Prostate gland (tissue), 2 donors: ENCODE data around the gene MAN2A2. TPM values are rescaled to one million over a fixed set of nuclear protein-coding genes. Genes with fewer than 3 reads are reported as not detected.
"Not testable (repeated sequence)": the region's sequence is repeated elsewhere in the genome, so short reads cannot be mapped to it uniquely, and the experiment has no call there.

ENCODE experiments used
- DNase-seq: peaks from one replicate; pipeline ENCODE4 v3.0.0-alpha.2; 2019; ENCODE audit warnings: low spot score
- H3K27ac ChIP-seq, 2 donors: fragments of 200-600 bp; sonication (generic); 2 replicates each; pipeline ENCODE4 v1.5.1; 2017 to 2019
- H3K27me3 ChIP-seq: fragments of 200-600 bp; sonication (generic); replicated peaks from 2 replicates; pipeline ENCODE4 v1.5.1; 2019; ENCODE audit not compliant: insufficient read depth
- H3K36me3 ChIP-seq, 2 donors: fragments of 200-600 bp; sonication (generic); 1 replicate in 1 of 2; 2 replicates in 1 of 2; pipeline versions ENCODE4 v1.5.1 to v1.8.1; 2017 to 2019
- H3K4me1 ChIP-seq: fragments of 200-600 bp; sonication (generic); replicated peaks from 2 replicates; pipeline ENCODE4 v1.5.1; 2019
- H3K4me3 ChIP-seq, 2 donors: fragments of 200-600 bp; sonication (generic); 2 replicates each; pipeline ENCODE4 v1.5.1; 2017 to 2019
- H3K9me3 ChIP-seq: fragments of 200-600 bp; sonication (generic); 2 replicates; pipeline ENCODE4 v1.5.1; 2017
- CTCF ChIP-seq, 4 experiments: fragments of 200-600 bp in 2 of 4; fragments of 450-650 bp in 2 of 4; sonication (generic) in 2 of 4; IDR thresholded peaks; 1 replicate in 3 of 4; 2 replicates in 1 of 4; pipeline ENCODE4 v1.5.1; 2016 to 2019; ENCODE audit warnings: antibody characterized with exemption in 4 of 4, mild to moderate bottlenecking in 2 of 4, moderate library complexity in 2 of 4
- POLR2A ChIP-seq: fragments of 450-650 bp; IDR thresholded peaks from one replicate; pipeline ENCODE4 v1.6.1; 2016; ENCODE audit warnings: antibody characterized with exemption, mild to moderate bottlenecking
- POLR2AphosphoS5 ChIP-seq: sonication (generic); formaldehyde crosslinking; IDR thresholded peaks from one replicate; pipeline ENCODE4 v1.6.1; 2017; ENCODE audit warnings: antibody characterized with exemption
- WGBS: methylation state at CpG from one replicate; pipeline ENCODE4 v1.1.5; 2018; 5-methylcytosine and 5-hydroxymethylcytosine counted together
- intact Hi-C: fragments of 100-400 bp; cut with DNase I; formaldehyde crosslinking; loops from one replicate; pipeline ENCODE4 v1.14.2; 2022
- total RNA-seq, 2 donors: library from RNA; depleted of rRNA; stranded (reverse); fragments of >200 nt; gene quantifications; one replicate each; pipeline ENCODE4 v1.1.0, GENCODE V29; 2016

The MAN2A2 gene
- total RNA-seq, 2 donors from 2014 or later, result 46.6 to 113 TPM

DNA sequence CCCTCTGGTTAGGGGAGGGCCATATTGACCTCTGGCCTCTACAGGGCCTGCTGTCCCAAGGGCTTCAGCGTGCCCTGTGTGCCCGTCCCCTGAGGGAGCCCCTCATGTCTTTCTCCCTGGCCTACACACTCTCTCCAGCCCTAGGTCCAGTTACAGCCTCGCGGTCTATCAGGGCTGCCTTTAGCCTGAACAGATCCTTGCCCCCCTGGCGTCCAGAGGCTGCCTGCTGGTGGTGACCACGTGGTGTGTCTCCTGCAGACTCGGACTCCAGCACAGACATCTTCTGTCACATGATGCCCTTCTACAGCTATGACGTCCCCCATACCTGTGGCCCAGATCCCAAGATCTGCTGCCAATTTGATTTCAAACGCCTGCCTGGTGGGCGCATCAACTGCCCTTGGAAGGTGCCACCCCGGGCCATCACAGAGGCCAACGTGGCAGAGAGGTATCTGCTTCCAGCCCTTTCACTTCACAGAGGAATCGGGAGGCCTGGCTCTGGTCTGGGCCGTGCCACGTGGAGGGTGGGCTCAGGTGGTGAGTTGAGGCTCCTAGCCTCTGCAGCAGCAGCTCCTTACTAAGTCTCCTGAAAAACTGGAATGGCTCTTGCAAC, 4.1 kb downstream of the MAN2A2 start:
- no peak for TF ChIP-seq POLR2AphosphoS5
- TF ChIP-seq POLR2A, result no peak
- no peak for TF ChIP-seq CTCF (IDR thresholded peaks at IDR 0.05)
- Histone ChIP-seq H3K36me3 (peaks cover 24% of the 10 kb centered on the region in 2 donors), H3K27me3 (no peaks in the 10 kb centered on the region), H3K4me1 (peaks cover 9% of the 10 kb centered on the region), H3K9me3 (no peaks in the 10 kb centered on the region), H3K27ac (no peak overlapping the region), H3K4me3 (no peak overlapping the region)
- intact Hi-C loops, result no loop called here
- DNase-seq, result no peak
- WGBS, result 87% methylated on average over 15 of the region's 15 CpGs

GRCh38 chr15:90907838-90908507, 4.9 kb downstream of the MAN2A2 start:
- no peaks in the 10 kb centered on the region for H3K9me3 ChIP-seq
- peaks cover 9% of the 10 kb centered on the region for H3K4me1 ChIP-seq
- no peaks in the 10 kb centered on the region for H3K27me3 ChIP-seq
- intact Hi-C loops, result no loop called here
- DNase-seq, result no peak
- no peak overlapping the region for H3K4me3 ChIP-seq
- TF ChIP-seq CTCF (IDR thresholded peaks at IDR 0.05) (no peak), POLR2AphosphoS5 (no peak), POLR2A (no peak)
- no peak overlapping the region for H3K27ac ChIP-seq
- 81% methylated on average over 9 of the region's 9 CpGs for WGBS
- peaks cover 29 to 32% of the 10 kb centered on the region in 2 donors for H3K36me3 ChIP-seq

DNA sequence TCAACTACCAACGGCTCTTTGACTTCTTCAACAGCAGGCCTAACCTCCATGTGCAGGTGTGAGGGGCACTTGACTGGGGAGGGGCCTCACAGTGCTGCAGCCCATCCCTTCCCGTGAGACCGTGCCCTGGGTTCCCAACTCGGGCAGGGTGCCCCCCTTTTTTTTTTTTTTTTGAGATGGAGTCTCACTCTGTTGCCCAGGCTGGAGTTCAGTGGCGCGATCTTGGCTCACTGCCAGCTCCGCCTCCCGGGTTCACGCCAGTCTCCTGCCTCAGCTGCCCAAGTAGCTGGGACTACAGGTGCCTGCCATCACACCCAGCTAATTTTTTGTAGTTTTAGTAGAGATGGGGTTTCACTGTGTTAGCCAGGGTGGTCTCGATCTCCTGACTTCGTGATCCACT, 6.3 kb downstream of the MAN2A2 start:
- peaks cover 32 to 42% of the 10 kb centered on the region in 2 donors for H3K36me3 ChIP-seq
- H3K4me3 ChIP-seq, DNase-seq, H3K9me3 ChIP-seq, H3K27ac ChIP-seq, intact Hi-C loops, H3K4me1 ChIP-seq, H3K27me3 ChIP-seq: not testable (repeated sequence)
- WGBS, result 80% methylated on average over 11 of the region's 11 CpGs

DNA sequence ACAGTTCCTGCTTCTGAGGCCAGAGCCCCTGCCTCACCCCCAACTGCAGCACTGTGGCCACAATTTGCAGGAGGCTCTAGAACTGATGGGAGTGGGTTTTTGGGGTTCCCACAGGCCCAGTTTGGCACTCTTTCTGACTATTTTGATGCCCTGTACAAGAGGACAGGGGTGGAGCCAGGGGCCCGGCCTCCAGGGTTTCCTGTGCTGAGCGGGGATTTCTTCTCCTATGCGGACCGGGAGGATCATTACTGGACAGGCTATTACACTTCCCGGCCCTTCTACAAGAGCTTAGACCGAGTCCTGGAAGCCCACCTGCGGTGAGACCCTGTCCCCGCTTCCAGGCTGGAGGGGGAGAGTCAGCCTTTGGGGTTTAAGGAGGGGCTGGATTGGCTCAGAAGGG, 6.9 kb downstream of the MAN2A2 start:
- no peak for DNase-seq
- H3K27me3 ChIP-seq, result no peaks in the 10 kb centered on the region
- intact Hi-C loops, result no loop called here
- H3K4me3 ChIP-seq, result no peak overlapping the region
- H3K9me3 ChIP-seq, result no peaks in the 10 kb centered on the region
- TF ChIP-seq POLR2A, result no peak
- 86% methylated on average over 8 of the region's 8 CpGs for WGBS
- no peak overlapping the region for H3K27ac ChIP-seq
- no peaks in the 10 kb centered on the region for H3K4me1 ChIP-seq
- peaks cover 32 to 42% of the 10 kb centered on the region in 2 donors for H3K36me3 ChIP-seq

DNA sequence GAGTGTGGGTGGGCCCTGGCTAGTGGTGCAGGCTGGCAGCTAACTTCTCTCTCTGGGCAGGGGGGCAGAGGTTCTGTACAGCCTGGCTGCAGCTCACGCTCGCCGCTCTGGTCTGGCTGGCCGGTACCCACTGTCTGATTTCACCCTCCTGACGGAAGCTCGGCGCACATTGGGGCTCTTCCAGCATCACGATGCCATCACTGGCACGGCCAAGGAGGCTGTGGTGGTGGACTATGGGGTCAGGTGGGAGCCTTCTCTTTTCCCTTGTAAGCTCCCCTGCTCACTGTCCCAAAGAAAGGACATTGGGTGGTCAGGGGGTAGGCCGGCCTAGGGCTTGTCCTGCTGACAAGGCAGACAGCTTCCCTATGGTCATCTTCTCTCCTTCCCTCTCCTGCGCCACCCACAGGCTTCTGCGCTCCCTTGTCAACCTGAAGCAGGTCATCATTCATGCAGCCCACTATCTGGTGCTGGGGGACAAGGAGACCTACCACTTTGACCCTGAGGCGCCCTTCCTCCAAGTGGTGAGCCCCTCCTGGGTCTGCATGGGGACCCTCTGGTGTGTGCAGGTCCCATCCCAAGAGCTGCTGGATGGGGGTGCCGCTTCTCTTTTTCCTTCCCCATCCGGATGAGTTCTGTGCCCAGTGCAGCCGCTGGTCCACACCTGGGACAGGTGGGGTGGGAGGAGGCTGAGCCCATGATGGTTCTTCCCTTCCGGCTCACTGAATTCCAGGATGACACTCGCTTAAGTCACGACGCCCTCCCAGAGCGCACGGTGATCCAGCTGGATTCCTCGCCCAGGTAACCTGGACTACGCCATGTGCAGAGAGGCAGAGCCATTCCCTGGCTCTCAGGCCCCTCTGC, 7.6 kb downstream of the MAN2A2 start:
- Histone ChIP-seq H3K27ac (no peak overlapping the region), H3K27me3 (no peaks in the 10 kb centered on the region), H3K4me3 (no peak overlapping the region), H3K9me3 (no peaks in the 10 kb centered on the region), H3K4me1 (no peaks in the 10 kb centered on the region), H3K36me3 (peaks cover 32 to 42% of the 10 kb centered on the region in 2 donors)
- TF ChIP-seq POLR2A (no peak), POLR2AphosphoS5 (no peak), CTCF (IDR thresholded peaks at IDR 0.05) (no peak)
- intact Hi-C loops, result no loop called here
- WGBS, result 94% methylated on average over 24 of the region's 24 CpGs
- no peak for DNase-seq
